ENCODE results near the gene FGF3.

The FGF3 gene

DNA sequence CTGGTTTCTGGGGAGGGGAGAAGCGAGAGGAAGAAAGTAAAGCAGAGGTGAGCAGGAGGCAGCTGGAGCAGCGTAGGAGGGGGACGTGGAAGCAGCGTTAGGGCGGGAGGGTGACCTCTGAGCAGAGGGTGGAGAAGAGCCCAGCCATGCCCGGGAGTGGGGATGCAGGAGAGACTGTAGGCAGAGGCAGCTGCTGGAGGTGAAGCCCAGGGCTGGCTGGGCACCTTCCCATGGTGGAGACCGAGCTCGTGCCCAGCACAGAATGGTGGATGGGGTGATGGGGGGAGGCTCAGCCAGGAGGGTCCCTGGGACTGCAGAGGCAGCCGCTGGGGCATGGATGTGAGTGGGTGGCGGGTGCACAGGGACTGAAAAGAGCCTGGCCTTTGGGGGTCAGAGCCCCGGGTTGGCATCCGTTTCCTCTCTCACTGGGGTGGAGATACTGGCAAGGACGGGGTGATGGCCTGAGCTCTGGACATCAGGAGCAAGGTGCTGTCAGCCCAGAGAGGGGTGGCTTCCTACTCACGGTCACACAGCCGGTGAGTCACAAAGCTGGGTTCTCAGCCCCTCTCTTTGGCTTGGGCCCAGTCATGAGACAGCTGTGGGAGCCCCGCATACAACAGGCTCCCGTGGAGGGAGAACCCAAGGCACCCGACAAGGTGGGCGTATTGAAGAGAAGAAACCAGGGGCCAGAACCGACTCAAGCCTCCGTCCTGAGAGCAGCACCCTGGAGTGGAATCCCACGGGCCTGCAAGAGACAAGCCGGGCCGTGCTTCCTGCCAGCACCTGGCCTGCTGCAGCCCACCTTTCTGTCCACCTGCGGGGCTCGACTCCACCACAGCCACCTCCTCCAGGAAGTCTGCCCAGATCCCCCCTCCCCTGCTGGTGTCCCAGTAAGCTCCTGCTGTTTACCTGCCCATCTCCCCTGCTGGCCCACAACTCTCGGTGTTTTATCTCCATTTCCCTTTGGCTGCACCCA, 45.8 kb upstream of the FGF3 start:
- no peak overlapping the region for H3K4me3 ChIP-seq (replicated peaks in 1 of 2; ENCODE audit: low read depth in 2 of 2, low read length in 2 of 2)
- TF ChIP-seq, protein P1, sequence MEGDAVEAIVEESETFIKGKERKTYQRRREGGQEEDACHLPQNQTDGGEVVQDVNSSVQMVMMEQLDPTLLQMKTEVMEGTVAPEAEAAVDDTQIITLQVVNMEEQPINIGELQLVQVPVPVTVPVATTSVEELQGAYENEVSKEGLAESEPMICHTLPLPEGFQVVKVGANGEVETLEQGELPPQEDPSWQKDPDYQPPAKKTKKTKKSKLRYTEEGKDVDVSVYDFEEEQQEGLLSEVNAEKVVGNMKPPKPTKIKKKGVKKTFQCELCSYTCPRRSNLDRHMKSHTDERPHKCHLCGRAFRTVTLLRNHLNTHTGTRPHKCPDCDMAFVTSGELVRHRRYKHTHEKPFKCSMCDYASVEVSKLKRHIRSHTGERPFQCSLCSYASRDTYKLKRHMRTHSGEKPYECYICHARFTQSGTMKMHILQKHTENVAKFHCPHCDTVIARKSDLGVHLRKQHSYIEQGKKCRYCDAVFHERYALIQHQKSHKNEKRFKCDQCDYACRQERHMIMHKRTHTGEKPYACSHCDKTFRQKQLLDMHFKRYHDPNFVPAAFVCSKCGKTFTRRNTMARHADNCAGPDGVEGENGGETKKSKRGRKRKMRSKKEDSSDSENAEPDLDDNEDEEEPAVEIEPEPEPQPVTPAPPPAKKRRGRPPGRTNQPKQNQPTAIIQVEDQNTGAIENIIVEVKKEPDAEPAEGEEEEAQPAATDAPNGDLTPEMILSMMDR (IDR thresholded peaks at IDR 0.05; ENCODE audit: low read depth, low read length), result no peak
- no peak for DNase-seq (ENCODE audit: low read depth in 2 of 2)

GRCh38 chr11:69863544-69864200, 44.5 kb upstream of the FGF3 start:
- H3K4me3 ChIP-seq (replicated peaks in 1 of 2; ENCODE audit: low read depth in 2 of 2, low read length in 2 of 2), result no peak overlapping the region
- DNase-seq (ENCODE audit: low read depth in 2 of 2), result no peak
- TF ChIP-seq, protein P1 (IDR thresholded peaks at IDR 0.05; ENCODE audit: low read depth, low read length), result no peak

GRCh38 chr11:69862797-69863543, 43.8 kb upstream of the FGF3 start:
- TF ChIP-seq, protein P1 (IDR thresholded peaks at IDR 0.05; ENCODE audit: low read depth, low read length), result no peak
- no peak for DNase-seq (ENCODE audit: low read depth in 2 of 2)
- no peak overlapping the region for H3K4me3 ChIP-seq (replicated peaks in 1 of 2; ENCODE audit: low read depth in 2 of 2, low read length in 2 of 2)

- no peak for DNase-seq (ENCODE audit: low read depth in 2 of 2)
- no peak overlapping the region for H3K4me3 ChIP-seq (replicated peaks in 1 of 2; ENCODE audit: low read depth in 2 of 2, low read length in 2 of 2)
- TF ChIP-seq, protein P1 (IDR thresholded peaks at IDR 0.05; ENCODE audit: low read depth, low read length), result no peak
Observed at GRCh38 chr11:69862331-69862771, 43.1 kb upstream of the FGF3 start.

GRCh38 chr11:69861901-69862300, 42.7 kb upstream of the FGF3 start:
- DNase-seq (ENCODE audit: low read depth in 2 of 2), result no peak
- H3K4me3 ChIP-seq (replicated peaks in 1 of 2; ENCODE audit: low read depth in 2 of 2, low read length in 2 of 2), result no peak overlapping the region
- TF ChIP-seq, protein P1 (IDR thresholded peaks at IDR 0.05; ENCODE audit: low read depth, low read length), result no peak

GRCh38 chr11:69860796-69861445, 41.7 kb upstream of the FGF3 start:
- TF ChIP-seq, protein P1 (IDR thresholded peaks at IDR 0.05; ENCODE audit: low read depth, low read length), result no peak
- DNase-seq (ENCODE audit: low read depth in 2 of 2), result no peak
- no peak overlapping the region for H3K4me3 ChIP-seq (replicated peaks in 1 of 2; ENCODE audit: low read depth in 2 of 2, low read length in 2 of 2)
